GM19238 (cell line): Measurements from ENCODE around the gene IQCN.

ENCODE experiments used
- DNase-seq: peaks from one replicate; pipeline ENCODE4 v3.0.0; 2011; ENCODE audit warnings: low spot score; ENCODE audit not compliant: insufficient read length

IQCN gene

DNA sequence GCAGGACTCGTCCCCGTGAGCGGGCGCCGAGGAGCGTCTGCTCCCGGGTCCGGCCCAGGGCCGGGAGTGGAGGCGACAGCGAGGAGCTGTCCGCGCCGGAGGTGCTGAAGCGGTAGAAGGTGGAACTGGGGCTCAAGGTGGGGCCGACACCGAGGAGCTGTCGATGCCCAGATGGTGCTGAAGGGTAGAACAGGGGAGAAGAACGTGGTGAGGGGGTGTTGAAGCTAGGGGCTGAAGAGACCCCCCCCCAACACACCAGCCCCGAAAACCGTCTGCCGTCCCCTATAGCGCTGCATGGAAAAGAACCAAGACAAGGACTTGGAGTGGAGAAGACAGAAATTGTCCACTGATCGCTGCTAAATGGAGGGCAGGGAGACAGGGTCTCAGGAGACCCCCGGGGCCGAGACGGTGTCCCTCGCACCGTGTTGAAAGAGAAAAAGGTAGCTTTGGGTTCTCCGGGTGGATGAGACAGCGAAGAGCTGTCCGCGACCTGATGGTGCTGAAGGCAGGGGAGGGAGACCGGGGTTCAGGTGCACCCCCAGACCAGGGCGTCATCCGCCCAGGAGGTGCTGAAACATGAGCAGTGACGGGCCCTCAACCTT lies 40.9 kb downstream of the IQCN start:
- peak; percentile 62 for DNase-seq

DNA sequence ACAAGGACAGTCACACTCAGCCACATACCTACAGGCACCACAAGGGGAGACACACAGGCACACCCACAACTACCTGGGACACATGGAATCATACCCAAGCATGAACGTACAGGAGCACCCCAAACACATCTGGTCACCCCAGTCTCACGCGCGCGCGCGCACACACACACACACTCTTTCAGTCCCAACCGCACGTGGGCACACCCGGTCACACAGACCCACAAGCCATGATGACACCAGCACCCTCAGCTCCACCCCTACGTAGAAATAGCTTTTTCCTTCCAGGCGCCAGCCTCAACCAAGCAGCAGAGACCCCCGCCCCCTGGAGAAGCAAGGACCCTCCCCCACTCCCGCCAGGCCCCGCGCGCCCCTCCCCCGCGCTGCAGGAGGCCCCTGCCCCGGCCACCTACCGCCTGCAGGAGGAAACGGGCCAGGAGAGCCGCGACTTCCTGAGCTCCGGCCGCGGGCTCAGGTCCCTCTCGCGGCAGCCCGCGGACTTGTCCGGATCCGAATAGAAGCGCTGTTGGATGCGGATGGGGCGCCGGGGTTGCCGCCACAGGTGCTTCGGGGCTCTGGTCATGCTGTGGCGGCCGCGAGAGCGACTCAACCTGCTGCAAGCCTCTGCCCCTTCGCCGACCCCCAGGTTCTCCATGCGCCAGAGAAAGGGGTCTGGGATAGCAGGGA lies 41.6 kb downstream of the IQCN start:
- no peak for DNase-seq

DNA sequence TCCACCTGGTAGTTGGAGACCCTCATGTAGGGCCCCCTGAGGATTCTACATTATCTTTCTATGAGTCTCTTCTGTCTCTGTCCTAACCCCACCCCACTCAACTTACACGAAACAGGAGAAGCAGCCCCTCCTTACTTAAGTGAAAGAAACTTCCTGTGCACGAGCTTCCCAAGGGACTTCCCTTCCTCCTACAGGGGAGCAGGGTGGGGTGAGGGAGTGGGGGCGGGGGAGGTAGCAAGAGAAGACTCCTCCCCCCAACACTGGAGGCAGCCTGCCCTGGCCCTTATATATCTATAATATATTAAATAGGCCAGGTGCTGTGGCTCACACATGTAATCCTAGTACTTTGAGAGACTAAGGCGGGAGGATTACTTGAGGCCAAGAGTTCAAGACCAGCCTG lies 42.5 kb downstream of the IQCN start:
- no peak for DNase-seq

DNA sequence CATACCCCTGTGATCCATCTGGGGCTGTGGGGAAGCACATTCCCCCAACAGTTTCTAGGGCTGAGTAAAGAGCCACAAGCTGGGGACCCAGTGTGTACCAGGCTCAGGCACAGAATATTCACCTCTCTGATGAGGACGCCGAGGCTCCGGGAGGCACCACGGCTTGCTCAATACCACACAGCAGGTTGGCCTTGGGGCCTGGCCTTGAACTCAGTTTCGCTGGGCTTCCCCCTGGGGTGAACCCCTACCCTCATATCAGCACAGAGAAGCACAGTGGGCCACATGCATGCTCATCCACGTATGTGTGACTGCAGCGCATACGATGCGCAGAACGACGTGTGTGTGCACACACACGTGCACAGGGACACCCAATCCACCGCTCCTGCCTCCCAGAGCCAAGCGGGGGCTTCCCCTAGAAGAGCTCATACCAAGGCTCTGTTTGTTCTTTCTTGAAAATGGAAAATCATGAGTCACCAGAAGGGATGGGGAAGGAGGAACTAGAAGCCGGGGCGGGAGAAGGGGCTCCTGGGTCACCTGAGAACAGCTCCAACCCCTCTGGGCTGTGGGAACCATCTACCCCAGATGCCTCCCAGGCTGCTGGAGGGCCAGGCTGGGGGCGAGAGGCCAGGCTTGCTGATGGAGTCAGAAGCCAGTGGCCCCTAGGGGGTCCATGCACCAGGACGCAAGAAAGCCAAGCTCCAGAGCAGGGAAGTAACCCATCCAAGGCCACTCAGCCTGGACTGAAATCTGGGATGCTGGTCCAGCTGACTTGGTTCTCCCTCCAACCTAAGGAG lies 43.1 kb downstream of the IQCN start:
- no peak for DNase-seq

DNA sequence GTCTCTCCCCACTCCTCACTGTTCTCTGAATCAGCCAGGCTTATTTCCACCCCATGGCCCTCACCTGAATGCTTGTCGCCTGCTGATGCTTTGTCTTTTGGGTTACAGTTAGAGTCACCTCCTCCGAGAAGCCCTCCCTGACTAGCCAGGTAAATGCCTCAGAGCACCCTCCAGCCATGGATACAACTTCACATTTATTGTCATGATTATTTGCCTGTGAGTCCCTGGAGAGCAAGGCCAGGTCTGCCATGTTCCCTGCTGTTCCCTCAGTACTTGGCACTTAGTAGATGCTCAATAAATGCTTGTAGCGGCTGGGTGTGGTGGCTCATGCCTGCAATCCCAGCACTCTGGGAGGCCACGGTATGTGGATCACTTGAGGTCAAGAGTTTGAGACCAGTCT lies 44.3 kb downstream of the IQCN start:
- no peak for DNase-seq

DNA sequence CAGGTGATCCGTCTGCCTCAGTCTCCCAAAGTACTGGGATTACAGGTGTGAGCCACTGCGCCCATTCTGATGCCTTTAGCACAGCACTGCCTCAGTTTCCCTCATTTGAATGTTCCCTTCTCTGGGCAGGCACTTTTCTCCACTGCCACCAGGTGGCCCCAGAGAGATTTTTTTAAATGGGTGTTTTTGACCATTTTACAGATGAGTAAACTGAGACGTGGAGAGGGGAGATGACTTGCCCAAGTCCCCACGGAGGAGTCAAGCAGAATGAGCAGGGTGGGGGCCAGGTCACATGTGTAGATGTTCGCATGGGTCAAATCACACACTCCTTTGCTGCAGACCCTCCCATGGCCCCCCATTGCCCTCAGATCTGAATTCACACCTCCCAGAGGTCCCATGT lies 44.8 kb downstream of the IQCN start:
- DNase-seq: no peak

DNA sequence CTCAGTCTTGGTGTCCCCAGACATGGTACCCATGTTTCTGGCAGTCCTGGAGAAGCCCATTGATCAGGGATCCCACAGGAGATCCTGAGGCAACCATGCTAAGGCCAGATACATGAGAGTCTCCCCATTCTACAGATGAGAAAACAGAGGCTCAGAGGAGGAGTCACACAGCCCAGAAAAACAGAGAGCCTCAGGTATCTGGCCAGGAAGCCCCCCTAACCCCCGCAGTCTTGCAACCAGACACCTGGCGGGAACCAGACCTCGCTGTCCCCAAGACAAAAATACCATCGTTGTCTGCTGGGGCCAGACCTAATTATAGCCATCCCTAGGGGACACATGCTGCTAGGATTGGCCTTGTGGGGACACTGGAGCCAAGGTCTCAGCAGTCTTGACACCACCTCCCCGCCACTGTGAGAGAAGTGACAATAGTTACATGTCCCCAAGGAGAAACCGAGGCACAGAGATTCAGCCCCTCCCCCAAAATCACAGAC lies 46.4 kb downstream of the IQCN start:
- no peak for DNase-seq

DNA sequence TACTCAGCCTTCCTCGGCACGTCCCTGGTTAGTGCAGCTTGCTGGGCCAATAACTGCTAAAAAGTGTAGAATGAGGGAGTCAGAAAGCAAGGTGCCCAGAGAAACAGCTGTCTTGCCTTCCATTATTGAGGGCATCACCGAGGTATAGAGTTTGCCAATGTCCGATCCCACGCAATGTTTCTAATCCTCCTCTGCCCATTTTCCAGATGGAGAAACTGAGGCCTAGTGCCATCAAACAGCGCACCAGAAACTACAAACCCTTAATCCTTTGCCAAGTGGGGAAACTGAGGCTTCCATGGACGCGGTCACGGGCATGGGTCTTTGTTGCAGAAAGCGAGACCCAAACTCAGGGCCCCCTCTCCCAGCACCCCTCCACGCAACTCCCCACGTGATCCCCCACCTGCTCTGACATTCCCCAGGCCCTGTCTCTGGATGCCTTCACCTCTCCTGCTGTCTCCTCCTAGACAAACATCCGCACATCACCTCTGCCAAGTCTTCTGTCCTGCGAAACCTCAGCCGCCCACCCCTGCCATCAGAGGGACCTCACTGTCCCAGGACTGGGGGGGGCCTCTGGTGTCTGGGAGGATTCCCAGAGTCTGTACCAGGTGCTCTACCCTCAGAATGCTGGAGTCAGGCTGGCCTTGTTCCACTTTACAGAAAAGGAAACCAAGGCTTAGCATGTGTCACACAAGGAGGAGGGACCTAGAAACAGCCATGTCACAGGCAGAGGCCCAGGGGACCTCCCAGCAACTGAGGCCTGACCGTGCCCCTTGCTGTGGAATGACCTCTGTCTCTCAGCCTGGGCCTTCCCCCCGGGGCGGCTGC lies 47.1 kb downstream of the IQCN start:
- DNase-seq: no peak

DNA sequence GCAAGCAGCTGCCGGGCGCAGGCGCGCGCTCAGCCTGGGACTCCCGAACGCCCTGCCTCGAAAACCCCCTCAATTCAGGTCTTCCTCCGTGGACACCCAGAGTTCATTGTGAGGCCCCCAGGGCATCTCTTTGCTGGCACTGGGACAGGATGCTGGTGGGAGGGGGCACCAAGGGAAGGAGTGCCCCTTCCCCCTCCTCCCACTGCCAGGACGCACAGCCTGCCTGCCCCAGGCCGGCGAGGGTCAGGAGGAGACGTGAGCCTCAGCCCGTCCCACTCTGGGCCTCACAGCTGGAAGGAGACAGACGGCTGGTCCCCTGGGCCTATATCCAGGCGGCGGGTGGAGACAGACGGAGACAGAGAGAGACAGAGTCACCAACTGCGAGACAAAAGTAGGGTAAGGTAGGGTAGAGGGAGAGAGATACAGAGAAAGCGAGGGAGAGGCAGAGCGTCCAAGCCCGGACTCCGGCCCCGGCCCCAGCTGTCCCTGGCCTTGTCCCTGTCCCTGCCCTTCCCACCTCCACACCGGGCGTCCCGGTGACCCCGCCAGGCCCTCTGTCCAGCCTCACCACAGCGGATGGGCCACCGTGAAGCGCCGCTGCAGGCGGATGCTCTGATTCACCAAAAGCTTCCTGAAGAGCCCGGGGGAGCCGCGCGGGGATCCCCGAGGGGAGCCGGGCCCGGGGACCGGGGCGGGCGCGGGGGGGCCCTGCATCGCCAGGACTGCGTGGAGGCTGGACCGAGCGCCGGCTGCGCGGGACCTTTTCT lies 48.4 kb downstream of the IQCN start, which contains the start of gene PDE4C:
Gene PDE4C, minus strand, starts transcription at position 737 of the 767 bp plus-strand sequence. Its CDS starts 23 bp downstream, at position 714.
- no peak for DNase-seq

DNA sequence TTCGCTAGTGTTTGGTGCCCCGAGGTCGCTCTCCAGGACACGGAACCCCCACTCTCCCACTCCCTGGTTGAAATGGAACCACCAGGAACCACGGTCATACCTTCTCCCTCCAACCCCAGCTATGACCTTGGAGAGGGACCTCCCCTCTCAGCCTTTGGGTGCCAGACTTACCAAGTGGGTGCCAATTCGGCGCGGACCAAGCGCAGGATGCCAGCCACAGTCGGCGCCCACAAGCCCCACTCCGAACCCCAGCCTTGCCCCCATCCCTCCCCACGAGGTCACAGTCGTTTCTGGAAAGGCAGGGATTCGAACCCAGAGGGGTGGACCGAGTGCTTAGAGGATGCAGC lies 48.9 kb downstream of the IQCN start:
- DNase-seq: no peak

DNA sequence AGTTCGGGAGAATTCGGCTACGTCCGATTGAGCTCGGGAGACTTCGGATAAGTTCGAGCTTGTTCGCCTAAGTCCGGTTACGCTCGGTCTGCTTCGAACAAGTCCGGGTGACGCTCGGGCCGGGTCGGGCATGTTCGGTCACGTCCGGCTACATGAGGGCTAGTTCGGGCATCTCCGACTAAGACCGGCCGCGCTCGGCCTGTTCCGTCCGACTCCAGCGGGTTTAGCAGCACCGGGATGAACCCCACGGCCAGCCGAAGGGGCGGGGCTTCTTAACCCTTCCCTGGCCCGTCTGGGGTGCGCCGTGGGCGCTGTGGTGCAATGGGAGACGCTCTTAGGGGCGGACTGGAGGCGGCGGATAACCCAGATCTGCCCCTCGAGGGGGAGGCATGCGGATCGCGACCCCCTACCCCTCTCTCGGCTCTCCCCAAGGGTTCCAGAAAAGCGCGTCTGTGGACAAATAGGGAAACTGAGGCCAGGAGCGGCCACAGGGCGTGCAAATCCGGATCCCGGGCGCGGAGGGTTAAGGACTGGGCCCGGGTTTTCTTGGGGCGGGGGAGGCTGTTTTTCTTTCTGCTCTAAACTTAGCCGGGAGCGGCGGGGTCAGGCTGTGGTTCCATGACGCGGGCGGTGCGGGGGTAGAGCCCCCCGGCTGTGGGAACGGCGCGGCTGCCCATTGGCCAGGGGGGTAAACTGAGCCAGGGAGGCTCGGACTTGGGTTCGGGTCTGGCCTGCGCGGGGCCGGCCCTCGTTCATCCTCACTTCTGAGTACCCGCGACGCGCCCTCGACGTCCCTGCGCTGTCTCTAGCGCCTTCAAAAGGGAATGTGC lies 49.5 kb downstream of the IQCN start:
- DNase-seq: peak; percentile 92

DNA sequence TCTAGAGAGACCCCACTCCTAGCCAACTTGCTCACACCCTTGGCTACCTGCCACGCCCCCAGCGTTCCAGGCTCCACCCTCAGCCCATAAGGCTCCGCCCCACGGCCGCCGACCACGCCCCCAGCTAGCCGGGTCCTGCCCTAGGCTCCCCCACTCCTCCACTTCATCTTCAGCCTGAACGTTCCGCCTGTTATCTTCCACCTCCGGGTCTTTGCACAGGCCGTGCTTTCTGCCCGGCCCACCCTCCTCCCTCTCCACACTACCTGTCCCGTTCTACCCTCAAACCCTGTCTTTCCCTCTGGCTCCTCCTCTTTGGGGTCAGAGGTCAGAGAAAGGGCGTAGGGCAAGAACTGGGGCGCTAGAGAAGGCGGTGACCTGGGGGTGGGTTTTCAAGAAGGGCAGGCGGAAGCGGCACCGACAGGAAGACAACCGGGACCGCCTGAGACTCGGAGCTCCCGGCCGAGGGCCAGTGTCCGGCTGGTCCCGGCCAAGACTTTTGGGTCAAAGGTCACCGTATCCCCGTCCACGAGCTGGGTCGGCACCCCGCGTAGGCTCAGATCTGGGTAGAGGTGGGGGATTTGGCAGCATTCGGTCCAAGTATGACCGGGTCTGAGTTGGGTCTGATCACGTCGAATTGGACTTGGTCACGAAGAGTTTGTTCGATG lies 50.3 kb downstream of the IQCN start:
- no peak for DNase-seq

DNA sequence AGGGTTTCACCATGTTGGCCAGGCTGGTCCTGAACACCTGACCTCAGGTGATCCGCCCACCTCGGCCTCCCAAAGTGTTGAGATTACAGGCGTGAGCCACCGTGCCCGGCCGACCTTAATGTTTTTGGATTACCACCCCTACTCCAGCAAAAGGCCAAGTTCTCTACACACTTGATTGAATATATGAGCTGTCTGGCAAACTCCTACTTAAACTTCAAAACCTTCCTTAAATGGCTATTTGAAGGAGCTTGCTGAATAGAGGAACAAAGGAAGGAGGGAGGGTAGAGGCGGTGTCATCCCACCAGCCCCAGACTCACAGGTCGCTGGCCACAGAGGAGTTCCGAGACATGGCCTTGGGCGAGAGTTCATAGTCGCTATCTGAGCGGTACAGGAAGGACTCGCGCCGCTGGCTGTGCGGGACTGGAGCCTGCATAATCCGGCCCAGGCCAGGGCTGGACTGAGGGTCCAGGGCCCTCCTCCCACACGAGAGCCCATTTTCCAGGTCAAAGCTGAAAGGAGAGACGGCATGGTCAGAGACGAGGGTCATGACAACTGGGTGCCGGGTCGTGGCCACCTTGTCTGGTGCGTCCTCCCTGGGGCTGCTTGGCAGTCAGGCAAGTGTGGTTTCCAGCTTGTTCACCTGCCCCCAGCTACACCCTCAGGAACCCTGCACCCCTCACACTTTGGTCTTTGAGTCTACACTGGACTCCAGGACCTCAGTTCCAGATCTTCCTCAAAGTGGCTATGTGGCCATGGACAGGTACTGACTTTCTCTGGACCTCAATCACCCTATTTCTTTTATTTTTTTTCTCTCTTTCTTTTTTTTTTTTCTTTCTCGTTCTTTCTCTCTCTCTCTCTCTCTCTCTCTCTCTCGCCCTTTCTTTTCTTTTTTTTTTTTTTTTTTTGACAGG lies 52.2 kb downstream of the IQCN start:
- DNase-seq: no peak

DNA sequence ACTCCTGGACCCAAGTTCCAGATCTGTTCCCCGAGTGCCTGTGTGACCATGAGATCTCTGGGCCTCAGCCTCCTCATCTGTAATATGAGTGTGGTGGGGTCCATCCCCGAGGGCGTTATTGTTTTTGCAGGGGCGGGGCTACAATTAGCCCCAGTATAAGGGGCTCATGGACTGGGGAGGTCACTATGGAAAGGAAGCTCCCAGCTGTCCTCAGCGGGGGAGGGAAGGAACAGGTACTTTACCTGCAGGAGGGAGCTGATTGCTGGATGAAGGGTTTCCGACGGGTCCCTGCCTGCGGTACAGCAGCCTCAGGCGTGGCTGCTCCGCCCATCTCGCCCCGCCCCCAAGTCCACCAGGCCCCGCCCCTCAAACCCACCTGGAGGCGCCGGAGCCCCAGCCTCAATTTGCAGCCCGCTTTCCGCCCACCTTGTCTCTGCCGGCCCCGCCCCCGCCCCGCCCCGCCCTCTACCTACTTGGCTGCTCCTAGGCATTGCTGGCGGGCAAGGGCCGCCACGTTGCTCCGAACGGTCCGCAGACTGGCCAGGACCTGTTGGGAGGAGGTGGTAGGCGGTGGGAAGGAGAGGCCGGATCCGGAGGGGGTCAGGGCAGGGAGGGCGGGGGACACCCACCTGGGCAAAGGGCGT lies 53.5 kb downstream of the IQCN start:
- DNase-seq: no peak

DNA sequence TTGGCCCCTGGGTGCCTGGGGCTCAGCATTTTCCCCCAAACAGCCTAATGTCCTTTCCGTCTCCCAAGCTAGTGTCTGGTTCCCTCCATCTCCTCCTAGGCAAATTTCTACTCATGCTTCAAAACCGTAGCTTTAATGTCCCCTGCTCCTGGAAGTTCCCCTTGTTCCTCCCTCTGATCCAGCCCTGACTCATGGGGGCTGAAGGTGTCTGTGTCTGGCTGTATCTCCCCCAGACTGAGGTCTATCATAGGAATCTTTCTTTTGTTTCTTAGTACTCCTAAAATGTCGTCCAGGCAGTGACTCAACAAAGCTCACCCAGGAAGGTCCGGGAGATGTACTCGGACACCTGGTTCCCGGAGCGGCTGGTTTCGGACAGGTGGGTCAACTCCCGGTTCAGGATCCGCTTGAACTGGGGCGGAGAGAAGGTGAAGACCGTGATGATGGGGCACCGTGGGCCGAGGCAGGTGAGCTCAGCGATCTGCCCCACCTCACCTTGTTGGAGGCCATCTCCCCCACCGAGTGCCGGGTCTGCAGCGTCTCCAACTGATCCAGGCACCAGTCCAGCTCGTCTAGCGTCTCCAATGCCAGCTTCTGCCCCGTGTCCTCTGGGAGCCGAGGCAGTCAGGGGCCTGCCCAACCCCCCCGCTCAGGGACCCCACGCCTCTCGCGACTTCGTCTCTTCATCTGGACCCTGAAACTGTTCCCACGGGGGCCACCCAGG lies 54.2 kb downstream of the IQCN start:
- no peak for DNase-seq

DNA sequence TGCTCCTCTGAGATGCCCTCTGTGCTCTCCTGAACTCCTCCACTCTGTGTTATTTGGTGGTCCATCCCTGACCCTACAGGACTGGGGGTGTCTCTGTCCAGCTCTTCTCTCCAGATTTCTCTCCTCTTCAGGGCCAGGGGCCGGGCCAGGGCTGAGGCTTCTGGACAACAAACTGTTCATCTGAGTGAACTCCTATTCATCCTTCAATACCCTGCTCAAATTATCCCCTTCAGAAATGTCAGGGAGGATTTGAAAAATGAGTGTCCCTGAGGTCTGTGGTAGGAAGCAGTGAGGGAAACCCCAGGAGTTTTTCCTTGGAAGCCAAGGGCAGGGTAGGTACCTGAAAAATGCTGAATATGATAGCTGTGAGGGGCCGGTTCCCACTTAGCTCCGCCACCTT lies 55.7 kb downstream of the IQCN start:
- no peak for DNase-seq

DNA sequence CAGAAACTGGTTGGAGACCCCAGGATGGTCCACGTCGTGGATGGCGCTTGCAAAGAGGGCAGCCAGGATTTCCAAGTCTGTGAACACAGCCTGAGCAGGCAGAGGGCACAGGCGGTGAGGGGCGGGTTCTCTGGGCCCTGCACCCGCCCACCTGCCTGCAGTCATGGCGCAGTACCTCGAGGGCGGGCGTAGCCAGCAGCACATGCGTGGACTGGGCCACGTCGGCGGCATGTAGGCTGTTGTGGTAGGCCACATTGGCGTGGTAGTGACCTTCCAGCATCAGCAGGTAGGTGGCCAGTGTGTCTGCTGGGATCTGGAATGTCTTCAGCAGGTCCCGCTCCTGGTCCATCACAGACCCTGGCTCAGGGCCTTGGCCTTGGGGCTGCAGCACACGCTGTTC lies 56.1 kb downstream of the IQCN start:
- DNase-seq: no peak
